Measurements from ENCODE around the gene TBC1D2B.
"Not testable (repeated sequence)": the region's sequence is repeated elsewhere in the genome, so short reads cannot be mapped to it uniquely, and the experiment has no call there.

The TBC1D2B gene

DNA sequence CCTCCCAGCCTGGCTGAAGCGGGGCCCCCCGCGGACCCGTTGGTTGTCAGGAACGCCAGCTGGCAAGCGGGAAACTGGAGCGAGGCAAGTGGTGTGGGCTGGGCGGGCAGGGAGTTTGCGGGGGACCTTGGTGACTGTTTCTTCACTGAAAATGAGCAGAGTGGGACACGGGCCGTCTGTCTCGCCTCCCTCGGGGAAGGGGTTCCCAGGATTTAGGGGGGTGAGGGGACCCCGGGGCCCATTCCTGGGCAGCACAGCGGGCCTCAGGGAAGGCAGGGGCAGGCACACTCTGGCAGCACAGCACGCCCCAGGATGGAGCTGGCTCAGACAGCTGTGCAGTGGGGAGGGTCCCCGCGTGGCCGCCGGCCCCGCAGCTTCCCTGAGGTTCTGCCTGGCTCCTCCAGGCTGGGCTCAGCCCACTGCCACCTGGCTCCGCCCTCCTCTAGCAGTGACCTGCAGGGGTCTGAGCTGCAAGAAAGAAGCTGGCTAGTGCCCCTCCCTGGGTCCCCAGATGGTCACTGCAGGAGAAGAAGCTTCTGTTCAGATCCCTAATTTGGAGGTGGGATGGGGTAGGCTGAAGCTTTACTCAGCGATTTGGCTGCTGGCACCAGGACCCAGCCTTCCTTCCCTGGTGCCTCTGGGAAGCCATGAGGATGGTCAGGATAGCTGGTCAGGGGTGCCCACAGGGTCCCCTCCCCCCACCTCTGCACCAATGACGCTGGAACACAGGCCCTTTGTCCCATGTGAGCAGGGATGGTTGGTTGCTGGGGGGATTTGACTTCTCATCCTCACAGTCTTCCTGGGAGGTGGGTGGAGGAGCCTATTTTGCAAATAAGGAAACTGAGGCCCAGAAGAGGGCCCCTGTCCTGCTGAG, 90.4 kb downstream of the TBC1D2B start:
- no peak for DNase-seq (ENCODE audit: low spot score)

DNA sequence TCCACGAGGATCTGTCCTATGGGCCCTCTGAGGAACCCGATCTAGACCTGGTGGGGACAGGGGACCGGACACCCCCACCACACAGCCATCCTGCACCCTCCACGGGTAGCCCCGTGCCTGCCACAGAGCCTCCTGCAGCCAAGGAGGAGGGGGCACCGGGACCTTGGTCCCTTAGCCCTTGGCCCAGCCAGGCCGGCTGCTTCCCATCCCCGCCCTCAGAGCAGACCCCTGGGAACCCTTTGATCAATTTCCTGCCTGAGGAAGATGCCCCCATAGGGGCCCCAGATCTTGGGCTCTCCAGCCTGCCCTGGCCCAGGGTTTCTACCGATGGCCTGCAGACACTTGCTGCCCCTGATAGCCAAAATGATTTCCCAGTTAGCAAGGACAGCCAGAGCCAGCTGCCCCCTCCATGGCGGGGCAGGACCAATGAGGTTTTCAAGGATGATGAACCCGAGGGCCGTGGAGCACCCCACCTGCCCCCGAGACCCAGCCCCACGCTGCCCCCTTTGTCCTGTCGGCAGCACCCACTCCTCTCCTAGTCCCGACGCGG, 91.5 kb downstream of the TBC1D2B start:
- no peak for DNase-seq (ENCODE audit: low spot score)

DNA sequence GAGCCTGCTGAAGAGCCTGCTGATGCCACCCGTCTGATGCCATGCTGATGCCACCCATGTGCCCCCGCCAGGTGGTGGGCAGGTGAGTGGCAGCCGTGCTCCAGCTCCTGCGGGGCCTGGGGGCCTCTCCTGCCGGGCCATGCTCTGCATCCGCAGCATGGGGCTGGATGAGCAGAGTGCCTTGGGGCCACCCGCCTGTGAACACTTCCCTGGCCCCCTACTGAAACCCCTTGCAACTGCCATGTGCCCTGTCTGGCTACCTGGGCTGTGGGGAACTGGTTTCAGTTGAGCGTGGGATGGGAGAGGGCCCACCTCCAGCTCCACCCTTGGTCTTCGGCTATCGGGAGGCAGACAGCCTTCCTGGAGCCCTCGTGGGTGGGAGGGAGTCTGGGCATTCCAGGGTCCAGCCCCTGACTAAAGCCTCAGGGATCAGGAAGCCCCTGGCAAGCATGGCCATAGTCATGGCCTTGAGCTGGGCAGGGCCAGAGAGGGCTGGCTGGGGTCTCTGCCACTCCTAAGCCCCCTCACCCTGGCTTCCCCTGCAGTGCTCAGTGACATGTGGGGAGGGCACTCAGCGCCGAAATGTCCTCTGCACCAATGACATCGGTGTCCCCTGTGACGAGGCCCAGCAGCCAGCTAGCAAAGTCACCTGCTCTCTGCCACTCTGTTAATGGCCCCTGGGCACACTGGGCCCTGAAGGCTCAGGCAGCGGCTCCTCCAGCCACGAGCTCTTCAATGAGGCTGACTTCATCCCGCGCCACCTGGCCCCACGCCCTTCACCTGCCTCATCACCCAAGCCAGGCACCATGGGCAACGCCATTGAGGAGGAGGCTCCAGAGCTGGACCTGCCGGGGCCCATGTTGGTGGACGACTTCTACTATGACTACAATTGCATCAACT, 92.2 kb downstream of the TBC1D2B start:
- no peak for DNase-seq (ENCODE audit: low spot score)

DNA sequence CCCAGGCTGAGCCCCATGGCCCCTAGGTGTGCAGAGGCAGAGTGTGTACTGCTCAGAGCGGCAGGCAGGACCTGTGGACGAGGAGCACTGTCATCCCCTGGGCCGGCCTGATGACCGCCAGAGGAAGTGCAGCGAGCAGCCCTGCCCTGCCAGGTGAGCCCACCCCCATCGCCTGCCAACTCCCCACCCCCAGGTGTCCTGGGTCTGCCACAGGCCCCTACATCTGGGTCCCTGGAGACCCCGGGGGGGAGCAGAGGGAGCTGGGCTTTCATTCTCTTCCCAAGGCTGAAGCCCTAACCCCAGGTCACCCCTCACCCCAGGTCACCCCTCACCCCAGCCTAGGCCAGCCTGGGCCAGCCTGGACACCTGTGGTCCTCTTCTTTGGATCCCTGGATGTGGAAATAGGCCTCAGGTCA, 93.1 kb downstream of the TBC1D2B start:
- DNase-seq (ENCODE audit: low spot score), result no peak

DNA sequence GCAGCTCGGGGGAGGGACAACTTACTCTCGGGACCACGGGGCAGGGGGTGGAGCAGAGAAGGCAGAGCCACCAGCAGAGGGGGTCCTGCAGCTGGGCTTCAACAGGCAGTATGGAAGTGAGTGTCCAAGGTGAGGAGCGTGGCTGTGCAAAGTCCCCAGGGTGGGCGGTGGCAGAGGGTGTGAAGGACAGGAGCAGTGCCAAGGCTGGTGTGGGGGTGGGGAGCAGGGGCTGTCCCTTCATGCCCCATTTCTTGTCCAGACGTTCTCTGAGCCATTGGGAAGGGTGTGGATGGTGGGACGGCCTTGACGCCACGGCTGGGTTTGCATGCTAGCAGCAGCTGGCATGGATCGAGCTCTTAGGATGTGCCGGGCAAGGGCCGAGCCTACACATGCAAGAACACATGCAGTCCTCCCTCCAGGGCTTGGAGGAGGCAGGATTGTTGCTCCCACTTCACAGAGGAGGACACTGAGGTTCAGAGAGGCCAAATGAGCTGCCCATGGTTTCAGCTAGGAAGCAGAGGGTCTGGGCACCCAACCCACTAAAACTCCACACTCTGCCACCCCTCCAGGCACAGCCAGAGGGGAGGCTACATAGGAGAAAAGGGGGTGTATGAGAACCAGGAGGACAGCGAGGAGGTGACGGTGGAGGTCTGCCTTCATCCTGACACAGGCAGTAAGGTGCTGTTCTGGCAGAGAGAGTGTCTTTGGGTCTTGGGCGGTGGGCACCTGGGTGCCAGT, 93.6 kb downstream of the TBC1D2B start:
- no peak for DNase-seq (ENCODE audit: low spot score)

DNA sequence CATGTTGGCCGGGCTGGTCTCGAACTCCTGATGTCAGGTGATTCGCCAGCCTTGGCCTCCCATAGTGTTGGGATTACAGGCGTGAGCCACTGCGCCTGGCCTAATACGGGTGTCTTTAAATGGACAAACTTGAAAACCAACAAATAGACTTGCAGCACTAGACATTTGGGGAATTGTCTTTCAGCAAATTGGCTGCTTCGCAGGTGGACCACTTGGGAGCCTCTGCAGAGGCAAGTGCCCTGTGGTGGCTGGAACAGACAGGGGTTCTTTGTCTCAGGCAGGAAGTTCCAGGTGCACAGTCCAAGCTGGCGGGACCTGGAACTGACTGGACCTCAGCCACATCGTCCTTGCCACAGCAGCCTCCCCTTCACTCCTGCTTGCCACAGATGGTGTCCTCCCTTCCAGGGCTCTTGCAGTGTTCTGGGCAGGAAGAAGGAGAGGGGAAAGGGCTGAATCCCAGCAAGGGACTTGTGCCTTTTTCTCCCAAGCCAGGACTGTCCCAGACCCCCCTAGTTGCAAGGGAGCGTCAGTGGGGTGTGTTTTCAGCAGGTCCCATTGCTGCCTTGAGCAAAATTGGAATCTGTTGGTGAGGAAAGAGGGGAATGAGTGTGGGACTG, 94.3 kb downstream of the TBC1D2B start:
- DNase-seq (ENCODE audit: low spot score), result no peak

DNA sequence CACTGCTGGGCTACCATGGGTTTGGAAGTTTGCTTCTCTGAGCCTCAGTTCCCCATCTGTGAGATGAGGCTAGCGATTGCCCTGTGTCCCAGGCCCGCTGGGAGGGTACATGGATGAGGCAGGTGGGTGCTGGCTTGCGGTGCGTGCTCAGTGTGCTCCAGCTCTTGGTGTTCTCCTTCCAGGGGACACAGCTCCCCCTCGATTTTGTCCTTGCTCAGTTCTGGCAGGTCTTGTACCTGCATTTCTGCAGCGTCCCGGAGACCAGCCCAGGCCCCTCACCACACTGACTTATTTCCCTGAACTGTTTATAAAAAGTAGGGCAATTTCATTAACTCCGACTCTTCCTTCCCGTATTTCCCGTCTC, 95.4 kb downstream of the TBC1D2B start:
- no peak for DNase-seq (ENCODE audit: low spot score)

DNA sequence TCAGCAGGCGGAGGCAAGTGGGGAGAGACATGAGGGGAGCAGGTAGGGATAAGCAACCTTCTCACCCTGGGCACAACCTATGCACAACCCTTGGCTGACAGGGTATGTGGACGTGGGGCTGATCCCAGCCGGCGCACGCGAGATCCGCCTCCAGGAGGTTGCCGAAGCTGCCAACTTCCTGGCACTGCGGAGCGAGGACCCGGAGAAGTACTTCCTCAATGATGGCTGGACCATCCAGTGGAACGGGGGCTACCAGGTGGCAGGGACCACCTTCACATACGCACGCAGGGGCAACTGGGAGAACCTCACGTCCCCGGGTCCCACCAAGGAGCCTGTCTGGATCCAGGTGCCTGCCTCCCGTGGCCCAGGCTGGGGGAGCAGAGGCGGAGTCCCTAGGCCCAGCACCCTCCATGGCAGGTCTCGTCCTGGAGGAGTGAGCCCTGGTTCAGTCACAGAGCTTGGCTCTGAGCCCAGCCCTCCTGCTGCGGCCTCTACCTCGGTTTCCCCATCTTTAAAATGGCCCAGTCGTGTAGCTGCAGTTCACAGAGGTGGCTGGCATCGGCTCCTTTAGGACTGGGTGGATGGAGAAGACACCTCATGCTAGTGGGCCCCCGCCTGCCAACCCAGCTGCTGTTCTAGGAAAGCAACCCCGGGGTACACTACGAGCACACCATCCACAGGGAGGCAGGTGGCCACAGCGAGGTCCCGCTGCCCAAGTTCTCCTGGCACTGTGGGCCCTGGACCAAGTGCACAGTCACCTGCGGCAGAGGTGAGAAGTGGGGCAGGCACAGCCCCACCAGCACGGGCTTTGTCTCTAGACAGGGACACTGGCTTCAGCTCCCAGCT, 96.0 kb downstream of the TBC1D2B start:
- DNase-seq (ENCODE audit: low spot score), result no peak

DNA sequence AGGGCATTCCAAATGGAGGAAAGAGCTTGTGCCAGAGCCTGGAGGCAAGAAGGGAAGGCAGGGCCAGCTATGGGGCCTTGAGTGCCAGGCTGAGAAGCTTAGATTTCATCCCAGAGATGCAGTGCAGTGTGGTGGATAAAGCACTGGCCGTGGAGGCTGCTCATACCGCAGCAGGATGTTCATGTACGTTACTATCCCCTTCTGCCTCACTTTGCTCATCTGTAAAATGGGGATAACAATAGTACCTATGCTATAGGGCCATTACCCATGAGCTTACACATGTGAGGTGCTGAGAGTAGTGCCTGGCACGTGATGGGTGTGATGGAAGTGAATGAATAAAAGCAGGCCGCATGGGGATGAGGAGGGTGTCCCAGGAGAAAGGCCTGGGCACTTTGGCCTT, 96.8 kb downstream of the TBC1D2B start:
- DNase-seq (ENCODE audit: low spot score), result not testable (repeated sequence)

DNA sequence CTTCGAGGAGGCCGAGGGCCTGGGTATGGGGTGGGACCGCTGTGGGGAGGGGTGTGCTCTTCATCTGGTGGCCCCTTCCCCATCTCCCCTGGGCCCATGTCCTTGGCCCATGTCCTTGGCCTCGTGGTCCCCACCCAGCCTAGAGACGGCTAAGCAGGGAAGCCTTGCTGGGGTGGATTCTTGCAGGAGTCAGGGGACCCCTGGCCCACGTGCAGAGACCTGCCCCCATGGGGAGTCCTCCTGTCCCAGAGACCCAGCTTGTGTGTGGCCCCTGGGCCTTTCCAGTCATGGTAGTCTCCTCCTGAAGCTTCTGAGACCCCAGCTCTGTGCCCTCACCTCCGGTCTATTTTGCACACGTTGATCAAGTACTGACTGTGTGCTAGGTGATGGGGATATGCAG, 97.4 kb downstream of the TBC1D2B start:
- no peak for DNase-seq (ENCODE audit: low spot score)

DNA sequence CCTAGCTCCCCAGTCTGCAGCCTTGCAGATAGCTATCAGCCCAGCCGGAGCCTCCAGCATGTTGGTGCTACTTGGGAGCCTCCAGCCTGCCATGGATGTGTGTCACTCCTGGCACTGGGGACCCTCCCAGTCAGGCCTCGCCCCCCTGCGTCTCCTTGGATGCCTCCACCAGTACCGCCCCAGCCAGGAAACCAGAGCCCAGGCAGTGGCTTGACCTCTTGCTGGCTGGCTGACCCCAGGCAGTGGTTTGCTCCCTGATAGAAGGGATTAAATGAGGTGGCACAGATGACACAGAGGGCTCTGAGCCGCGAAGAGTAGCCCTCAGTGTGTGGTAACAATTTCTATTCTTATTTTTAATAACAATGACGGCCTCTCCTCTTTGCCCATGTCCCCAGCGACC, 98.4 kb downstream of the TBC1D2B start:
- DNase-seq (ENCODE audit: low spot score), result not testable (repeated sequence)

DNA sequence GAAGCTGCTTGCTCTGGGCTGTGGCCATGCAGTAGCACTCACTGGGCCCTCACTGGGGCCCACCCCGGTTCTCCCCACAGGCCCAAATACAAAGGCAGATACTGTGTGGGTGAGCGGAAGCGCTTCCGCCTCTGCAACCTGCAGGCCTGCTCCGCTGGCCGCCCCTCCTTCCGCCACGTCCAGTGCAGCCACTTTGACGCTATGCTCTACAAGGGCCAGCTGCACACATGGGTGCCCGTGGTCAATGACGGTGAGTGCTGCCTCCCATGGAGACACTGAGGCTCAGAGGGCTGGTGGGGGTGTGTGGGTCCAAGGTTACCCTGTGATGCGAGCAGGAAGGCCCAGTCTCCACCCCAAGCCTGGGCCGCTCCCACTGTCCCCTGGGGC, 98.8 kb downstream of the TBC1D2B start:
- DNase-seq (ENCODE audit: low spot score), result not testable (repeated sequence)

DNA sequence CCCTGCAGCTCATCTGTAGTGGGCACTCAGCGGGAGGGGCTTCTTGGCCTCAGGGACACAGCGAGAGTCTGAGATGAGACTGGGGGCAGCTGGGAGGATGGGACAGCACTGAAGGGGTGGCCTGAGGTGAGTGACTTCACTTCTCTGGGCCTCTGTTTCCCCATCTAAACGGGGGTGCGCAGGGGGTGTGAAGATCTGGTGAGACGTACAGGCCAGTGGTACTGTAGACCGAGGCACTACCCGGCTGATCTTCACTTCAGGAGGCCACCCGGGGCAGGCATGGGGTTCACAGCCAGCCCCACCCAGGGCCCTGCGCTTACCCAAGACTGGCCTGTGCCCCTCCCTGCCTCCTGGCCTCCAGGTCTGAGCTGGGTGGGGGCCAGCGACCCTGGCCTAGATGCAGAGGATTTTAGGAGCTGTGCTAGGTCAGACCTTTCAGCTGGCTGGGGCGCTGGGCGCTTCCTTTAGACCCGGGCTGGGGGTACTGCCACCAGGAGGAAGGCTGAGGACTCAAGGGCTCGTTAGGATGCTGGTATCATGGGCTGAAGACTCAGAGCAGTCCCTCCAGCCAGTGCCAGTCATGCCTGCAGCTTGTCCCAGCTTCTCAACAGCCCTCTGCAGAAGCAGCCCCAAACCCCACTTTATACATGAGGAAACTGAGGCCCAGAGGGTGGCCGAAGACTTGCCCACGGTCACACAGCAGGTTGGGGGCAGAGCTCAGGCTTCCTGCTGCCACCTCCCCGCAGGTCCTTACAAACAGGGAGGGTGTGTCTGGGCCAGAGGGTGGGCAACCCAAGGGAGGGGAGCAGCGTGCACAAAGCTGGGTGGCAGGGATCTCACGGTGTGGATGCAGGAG, 99.4 kb downstream of the TBC1D2B start:
- not testable (repeated sequence) for DNase-seq (ENCODE audit: low spot score)

DNA sequence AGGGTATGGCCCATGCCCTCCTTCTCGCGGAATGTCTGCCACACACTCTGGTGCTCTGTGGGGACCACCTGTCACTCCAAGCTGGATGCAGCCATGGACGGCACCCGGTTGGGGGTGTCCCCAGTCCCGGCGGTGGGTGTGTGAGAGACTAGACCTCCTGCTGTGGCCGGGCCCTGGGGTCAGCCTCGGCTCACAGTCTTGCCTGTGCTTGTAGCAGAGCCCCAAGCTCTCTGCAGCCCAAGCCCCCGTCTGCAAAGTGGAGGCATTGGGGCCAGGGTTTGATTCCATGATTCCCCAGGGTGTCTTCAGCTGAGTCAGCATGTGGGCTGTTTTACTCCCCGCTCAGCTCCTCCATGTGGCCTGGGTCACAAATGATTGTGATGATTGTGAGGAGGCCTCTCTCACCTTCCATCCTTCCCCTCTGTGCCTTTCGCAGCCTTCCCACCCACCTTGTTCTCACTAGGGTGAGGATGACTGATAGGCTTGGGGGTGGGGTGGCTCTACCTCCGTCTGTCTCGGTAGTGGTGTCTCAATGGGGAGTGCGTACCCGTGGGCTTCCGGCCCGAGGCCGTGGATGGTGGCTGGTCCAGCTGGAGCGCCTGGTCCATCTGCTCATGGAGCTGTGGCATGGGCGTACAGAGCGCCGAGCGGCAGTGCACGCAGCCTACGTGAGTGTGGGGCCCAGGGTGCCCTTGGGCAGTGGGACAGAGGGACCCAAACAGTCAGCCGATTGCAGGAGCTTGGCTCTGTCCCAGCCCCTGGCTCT, 100.6 kb downstream of the TBC1D2B start:
- DNase-seq (ENCODE audit: low spot score), result not testable (repeated sequence)

DNA sequence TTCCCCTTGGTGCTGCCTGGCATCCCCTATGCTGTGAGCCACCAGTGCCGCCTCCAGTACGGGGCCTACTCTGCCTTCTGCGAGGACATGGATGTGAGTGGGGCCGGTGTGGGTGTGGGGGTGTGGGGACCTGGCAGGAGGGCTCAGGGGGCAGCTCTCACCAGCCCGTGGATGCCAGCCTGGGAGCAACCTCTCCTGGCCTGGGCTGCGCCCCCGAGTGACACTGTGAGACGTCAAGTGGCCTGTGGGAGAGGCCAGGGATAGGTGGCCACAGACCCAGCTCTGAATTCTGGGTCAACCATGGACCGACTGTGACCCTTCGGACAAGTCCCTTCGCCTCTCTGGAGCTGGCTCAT, 101.4 kb downstream of the TBC1D2B start:
- not testable (repeated sequence) for DNase-seq (ENCODE audit: low spot score)

DNA sequence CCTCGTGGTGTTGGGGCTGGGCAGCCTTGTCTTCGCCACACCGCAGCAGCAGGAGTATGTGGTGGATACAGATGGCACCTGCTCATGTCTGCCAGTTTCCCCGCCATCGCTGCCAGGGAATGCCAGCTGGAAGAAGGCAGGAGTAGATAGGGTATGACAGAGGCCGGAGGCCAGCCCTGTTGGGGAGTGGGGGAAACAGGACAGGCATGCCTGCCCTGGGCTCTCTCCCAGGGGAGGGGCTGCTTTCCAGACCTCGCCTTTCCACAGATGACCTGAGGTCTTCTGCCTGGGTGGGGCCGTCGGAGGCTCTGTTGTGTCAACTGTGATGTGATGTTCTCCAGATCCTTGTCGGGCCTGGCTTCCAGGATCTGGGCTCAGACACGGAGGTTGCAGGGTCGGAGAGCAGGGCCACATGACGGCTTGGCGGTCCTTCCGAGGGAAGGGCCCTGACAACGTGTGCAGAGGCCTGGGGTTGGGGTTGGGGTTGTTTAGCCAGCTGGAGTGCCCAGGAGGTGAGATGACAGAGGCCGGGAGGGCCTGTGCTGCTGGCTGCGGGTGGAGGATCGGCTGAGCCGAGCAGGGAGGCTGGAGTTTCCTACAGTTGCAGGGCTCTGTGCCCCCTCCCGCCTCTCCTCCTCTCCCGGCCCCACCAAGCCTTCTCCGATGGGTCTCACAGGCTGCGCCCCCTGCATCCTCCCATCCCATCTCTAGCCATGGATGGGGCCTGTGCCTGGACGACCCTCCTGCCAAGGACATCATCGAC, 102.0 kb downstream of the TBC1D2B start:
- DNase-seq (ENCODE audit: low spot score), result no peak

DNA sequence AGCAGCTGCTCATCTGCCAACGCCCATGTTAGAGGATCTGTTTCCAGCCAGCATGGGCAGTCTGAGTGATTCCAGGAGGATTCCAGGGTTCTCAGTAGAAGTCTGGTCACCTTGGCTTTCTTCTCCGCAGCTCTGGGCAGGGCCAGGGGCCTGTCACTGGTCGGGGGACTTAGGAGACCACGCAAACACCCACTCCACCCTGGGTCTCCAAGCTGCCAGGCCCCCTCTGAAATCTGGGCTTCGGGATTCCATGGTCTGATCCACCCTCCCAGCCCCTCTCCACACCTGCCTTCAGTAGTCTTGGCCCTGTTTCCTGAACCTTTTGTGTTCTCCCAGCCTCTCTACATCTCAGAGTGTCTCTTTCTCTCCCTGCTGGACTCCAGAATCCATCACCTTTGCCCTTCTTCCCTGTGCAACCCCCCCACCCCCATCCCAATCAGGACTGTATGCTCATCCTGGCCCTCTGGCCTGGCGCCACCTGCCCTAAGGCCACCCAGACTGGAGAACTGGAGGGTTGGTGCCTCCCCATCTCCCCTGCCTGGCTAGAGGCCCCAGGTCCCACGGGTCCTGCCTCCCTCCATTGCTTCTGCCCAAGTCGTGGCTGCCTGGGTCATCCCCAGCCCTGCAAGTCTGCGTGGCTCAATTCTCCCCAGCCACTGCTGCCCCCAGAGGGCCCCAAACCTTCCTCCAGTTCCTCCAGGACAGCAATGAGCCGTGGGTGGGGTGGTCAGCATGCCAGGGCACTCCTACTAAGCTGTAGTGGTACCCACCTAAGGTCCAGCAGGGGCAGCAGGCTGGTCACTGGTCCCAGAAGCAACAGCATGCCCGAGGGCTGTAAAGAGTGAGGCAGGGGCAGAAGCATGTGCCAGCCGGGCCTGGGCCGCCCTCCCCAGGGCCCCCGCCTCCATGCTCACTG, 102.8 kb downstream of the TBC1D2B start:
- DNase-seq (ENCODE audit: low spot score), result no peak

All from CD4-positive, alpha-beta T cell treated with Interleukin-15 for 4 hours (primary cell).